Activated T-cell treated with anti-CD3 and anti-CD28 coated beads for 1 hour (primary cell): ENCODE measurements around the gene ZDHHC12.
"Not testable (repeated sequence)": the region's sequence is repeated elsewhere in the genome, so short reads cannot be mapped to it uniquely, and the experiment has no call there.

Source experiments
- DNase-seq: peaks from one replicate; pipeline ENCODE4 v3.0.0-alpha.2; 2020; ENCODE audit warnings: low read depth

Gene ZDHHC12

GRCh38 chr9:128707446-128707845, 16.5 kb downstream of the ZDHHC12 start:
- no peak for DNase-seq

- DNase-seq, result no peak
These were observed 17.1 kb downstream of the ZDHHC12 start for GRCh38 chr9:128706671-128707381.

GRCh38 chr9:128706045-128706444, 17.9 kb downstream of the ZDHHC12 start:
- DNase-seq, result no peak

GRCh38 chr9:128705051-128705965, 18.6 kb downstream of the ZDHHC12 start:
- no peak for DNase-seq

GRCh38 chr9:128704356-128704670, 19.6 kb downstream of the ZDHHC12 start:
- no peak for DNase-seq

GRCh38 chr9:128703616-128704355, 20.1 kb downstream of the ZDHHC12 start:
- DNase-seq, result no peak

- DNase-seq, result no peak
These were observed 20.8 kb downstream of the ZDHHC12 start for GRCh38 chr9:128702949-128703615.

GRCh38 chr9:128702445-128702948, 21.4 kb downstream of the ZDHHC12 start, which contains the start of gene PKN3:
PKN3 (plus strand) TSS chr9:128702503; CDS start chr9:128702916, 413 bp downstream.
- DNase-seq, result peak; percentile 84

GRCh38 chr9:128701227-128701854, 22.6 kb downstream of the ZDHHC12 start:
- no peak for DNase-seq

GRCh38 chr9:128699096-128699795, 24.7 kb downstream of the ZDHHC12 start:
- not testable (repeated sequence) for DNase-seq

GRCh38 chr9:128696923-128697707, 26.8 kb downstream of the ZDHHC12 start:
- DNase-seq, result no peak

GRCh38 chr9:128694344-128694743, 29.6 kb downstream of the ZDHHC12 start:
- no peak for DNase-seq

GRCh38 chr9:128693738-128694137, 30.2 kb downstream of the ZDHHC12 start:
- DNase-seq, result not testable (repeated sequence)

- no peak for DNase-seq
These were observed 33.3 kb downstream of the ZDHHC12 start for GRCh38 chr9:128690684-128691034.

GRCh38 chr9:128689820-128690683, 33.9 kb downstream of the ZDHHC12 start:
- peak; percentile 41 for DNase-seq

GRCh38 chr9:128689293-128689774, 34.6 kb downstream of the ZDHHC12 start:
- DNase-seq, result peak; percentile 49

- peak; percentile 84 for DNase-seq
These were observed 35.2 kb downstream of the ZDHHC12 start, which contains the start of gene SET for GRCh38 chr9:128688501-128689292. SET (plus strand) TSS chr9:128689222; CDS start chr9:128689583, 361 bp downstream.

- DNase-seq, result no peak
These were observed 36.5 kb downstream of the ZDHHC12 start for GRCh38 chr9:128687453-128687852.
